Glutamatergic neuron (in vitro differentiated cells): ENCODE data around the gene SH2D7. TPM values are rescaled to one million over a fixed set of nuclear protein-coding genes. Genes with fewer than 3 reads are reported as not detected.

Source experiments
- DNase-seq: peaks from one replicate; pipeline ENCODE4 v3.0.0; 2022
- H3K27ac Mint-ChIP-seq: one replicate; pipeline ENCODE4 v1.8.0; 2020; ENCODE audit warnings: mild to moderate bottlenecking, mixed read lengths, inconsistent platforms; ENCODE audit not compliant: unreplicated experiment
- H3K27me3 Mint-ChIP-seq: one replicate; pipeline ENCODE4 v1.8.0; 2020; ENCODE audit warnings: mild to moderate bottlenecking, moderate library complexity, mixed read lengths, inconsistent platforms; ENCODE audit not compliant: unreplicated experiment
- H3K36me3 Mint-ChIP-seq: one replicate; pipeline ENCODE4 v1.8.0; 2020; ENCODE audit warnings: mild to moderate bottlenecking, mixed read lengths, inconsistent platforms; ENCODE audit not compliant: unreplicated experiment
- H3K4me1 Mint-ChIP-seq: one replicate; pipeline ENCODE4 v1.8.0; 2020; ENCODE audit warnings: mild to moderate bottlenecking, low read depth, mixed read lengths, inconsistent platforms; ENCODE audit not compliant: unreplicated experiment
- H3K4me3 Mint-ChIP-seq: one replicate; pipeline ENCODE4 v1.8.0; 2020; ENCODE audit warnings: mild to moderate bottlenecking, mixed read lengths, inconsistent platforms; ENCODE audit not compliant: unreplicated experiment
- H3K9me3 Mint-ChIP-seq: one replicate; pipeline ENCODE4 v1.8.0; 2020; ENCODE audit warnings: mild to moderate bottlenecking, moderate library complexity, mixed read lengths, inconsistent platforms; ENCODE audit not compliant: unreplicated experiment
- CTCF ChIP-seq: fragments of 200-600 bp; sonication (generic); IDR thresholded peaks from one replicate; pipeline ENCODE4 v1.5.0; 2021; ENCODE audit not compliant: partially characterized antibody, unreplicated experiment
- total RNA-seq: library from RNA; stranded (reverse); fragmentation: NEBNext Ultra II Directional; extraction: Animal tissue kit (Norgen Biotek cat#: 25700); gene quantifications from one replicate; pipeline ENCODE4 v1.2.1, GENCODE V29; 2021; ENCODE audit not compliant: unreplicated experiment

SH2D7 gene
- total RNA-seq, 1 donor from 2014 or later, result not detected

- Mint-ChIP-seq H3K27ac (peak overlapping the region; percentile 63), H3K4me1 (peaks cover 55% of the 10 kb centered on the region), H3K9me3 (no peaks in the 10 kb centered on the region)
Measured at GRCh38 chr15:78069052-78069414, 23.3 kb upstream of the SH2D7 start.

GRCh38 chr15:78069462-78070029 is 22.8 kb upstream of the SH2D7 start:
- no peak for DNase-seq
- H3K4me3 Mint-ChIP-seq, result peak overlapping the region; percentile 40
- peak overlapping the region; percentile 71 for H3K27ac Mint-ChIP-seq
- no peaks in the 10 kb centered on the region for H3K9me3 Mint-ChIP-seq
- H3K27me3 Mint-ChIP-seq, result peaks cover 2% of the 10 kb centered on the region
- no peaks in the 10 kb centered on the region for H3K36me3 Mint-ChIP-seq
- H3K4me1 Mint-ChIP-seq, result peaks cover 55% of the 10 kb centered on the region
- no peak for TF ChIP-seq CTCF

More at GRCh38 chr15:78069052-78069414, 23.3 kb upstream of the SH2D7 start:
- no peaks in the 10 kb centered on the region for H3K36me3 Mint-ChIP-seq
- TF ChIP-seq CTCF, result no peak
- peaks cover 2% of the 10 kb centered on the region for H3K27me3 Mint-ChIP-seq
- peak overlapping the region; percentile 27 for H3K4me3 Mint-ChIP-seq
- no peak for DNase-seq

GRCh38 chr15:78070049-78070700 is 22.2 kb upstream of the SH2D7 start:
- no peak for TF ChIP-seq CTCF
- Mint-ChIP-seq H3K27ac (peak overlapping the region; percentile 36), H3K9me3 (no peaks in the 10 kb centered on the region), H3K4me3 (peak overlapping the region; percentile 40), H3K36me3 (no peaks in the 10 kb centered on the region), H3K27me3 (peaks cover 2% of the 10 kb centered on the region), H3K4me1 (peaks cover 55% of the 10 kb centered on the region)
- DNase-seq, result no peak

- H3K27me3 Mint-ChIP-seq, result peaks cover 2% of the 10 kb centered on the region
- no peaks in the 10 kb centered on the region for H3K36me3 Mint-ChIP-seq
- no peak for TF ChIP-seq CTCF
- H3K27ac Mint-ChIP-seq, result no peak overlapping the region
- no peak overlapping the region for H3K4me3 Mint-ChIP-seq
- no peaks in the 10 kb centered on the region for H3K9me3 Mint-ChIP-seq
- DNase-seq, result no peak
- peaks cover 54% of the 10 kb centered on the region for H3K4me1 Mint-ChIP-seq
Measured at GRCh38 chr15:78071383-78071782, 21.0 kb upstream of the SH2D7 start.
